ENCODE results near the gene BNIP3.

The BNIP3 gene

GRCh38 chr10:131975003-131975402 is 6.7 kb downstream of the BNIP3 start:
- no peak overlapping the region for H3K4me3 ChIP-seq (ENCODE audit: low read depth in 1 of 2, low read length in 2 of 2)
- H3K36me3 ChIP-seq (ENCODE audit: insufficient read depth, low read length) = peaks cover 7% of the 10 kb centered on the region
- no peaks in the 10 kb centered on the region for H3K27me3 ChIP-seq (ENCODE audit: control insufficient read depth in 1 of 2, insufficient read depth in 2 of 2, low read length in 2 of 2)
- no peak overlapping the region for H3K9ac ChIP-seq (ENCODE audit: low read length)
- H3K9me3 ChIP-seq (ENCODE audit: low read length) = no peaks in the 10 kb centered on the region
- peaks cover 18% of the 10 kb centered on the region for H3K4me1 ChIP-seq (ENCODE audit: insufficient read depth, low read length)
- no peak overlapping the region for H3K27ac ChIP-seq (ENCODE audit: low read depth, low read length)

- H3K27ac ChIP-seq (ENCODE audit: low read depth, low read length) = no peak overlapping the region
- peaks cover 10% of the 10 kb centered on the region for H3K4me1 ChIP-seq (ENCODE audit: insufficient read depth, low read length)
- peaks cover 10% of the 10 kb centered on the region for H3K36me3 ChIP-seq (ENCODE audit: insufficient read depth, low read length)
- H3K9ac ChIP-seq (ENCODE audit: low read length) = no peak overlapping the region
- H3K27me3 ChIP-seq (ENCODE audit: control insufficient read depth in 1 of 2, insufficient read depth in 2 of 2, low read length in 2 of 2) = no peaks in the 10 kb centered on the region
- H3K9me3 ChIP-seq (ENCODE audit: low read length) = no peaks in the 10 kb centered on the region
- H3K4me3 ChIP-seq (ENCODE audit: low read depth in 1 of 2, low read length in 2 of 2) = no peak overlapping the region
Measured at GRCh38 chr10:131974034-131974817, 7.5 kb downstream of the BNIP3 start.

- Histone ChIP-seq H3K4me3 (ENCODE audit: low read depth in 1 of 2, low read length in 2 of 2) (no peak overlapping the region), H3K4me1 (ENCODE audit: insufficient read depth, low read length) (peaks cover 1% of the 10 kb centered on the region), H3K9me3 (ENCODE audit: low read length) (no peaks in the 10 kb centered on the region), H3K36me3 (ENCODE audit: insufficient read depth, low read length) (peaks cover 10% of the 10 kb centered on the region), H3K27me3 (ENCODE audit: control insufficient read depth in 1 of 2, insufficient read depth in 2 of 2, low read length in 2 of 2) (no peaks in the 10 kb centered on the region), H3K27ac (ENCODE audit: low read depth, low read length) (no peak overlapping the region), H3K9ac (ENCODE audit: low read length) (no peak overlapping the region)
Measured at GRCh38 chr10:131973160-131973951, 8.4 kb downstream of the BNIP3 start.

- Histone ChIP-seq H3K4me3 (ENCODE audit: low read depth in 1 of 2, low read length in 2 of 2) (no peak overlapping the region), H3K36me3 (ENCODE audit: insufficient read depth, low read length) (peaks cover 10% of the 10 kb centered on the region), H3K9ac (ENCODE audit: low read length) (no peak overlapping the region), H3K9me3 (ENCODE audit: low read length) (no peaks in the 10 kb centered on the region), H3K4me1 (ENCODE audit: insufficient read depth, low read length) (no peaks in the 10 kb centered on the region), H3K27me3 (ENCODE audit: control insufficient read depth in 1 of 2, insufficient read depth in 2 of 2, low read length in 2 of 2) (no peaks in the 10 kb centered on the region), H3K27ac (ENCODE audit: low read depth, low read length) (no peak overlapping the region)
Measured at GRCh38 chr10:131972474-131973071, 9.2 kb downstream of the BNIP3 start.

GRCh38 chr10:131971591-131971990 is 10.1 kb downstream of the BNIP3 start:
- H3K4me1 ChIP-seq (ENCODE audit: insufficient read depth, low read length) = no peaks in the 10 kb centered on the region
- no peak overlapping the region for H3K9ac ChIP-seq (ENCODE audit: low read length)
- peaks cover 10% of the 10 kb centered on the region for H3K36me3 ChIP-seq (ENCODE audit: insufficient read depth, low read length)
- no peaks in the 10 kb centered on the region for H3K9me3 ChIP-seq (ENCODE audit: low read length)
- H3K4me3 ChIP-seq (ENCODE audit: low read depth in 1 of 2, low read length in 2 of 2) = no peak overlapping the region
- H3K27ac ChIP-seq (ENCODE audit: low read depth, low read length) = no peak overlapping the region
- no peaks in the 10 kb centered on the region for H3K27me3 ChIP-seq (ENCODE audit: control insufficient read depth in 1 of 2, insufficient read depth in 2 of 2, low read length in 2 of 2)

- H3K9ac ChIP-seq (ENCODE audit: low read length) = no peak overlapping the region
- H3K9me3 ChIP-seq (ENCODE audit: low read length) = no peaks in the 10 kb centered on the region
- H3K4me3 ChIP-seq (ENCODE audit: low read depth in 1 of 2, low read length in 2 of 2) = no peak overlapping the region
- no peak overlapping the region for H3K27ac ChIP-seq (ENCODE audit: low read depth, low read length)
- no peaks in the 10 kb centered on the region for H3K27me3 ChIP-seq (ENCODE audit: control insufficient read depth in 1 of 2, insufficient read depth in 2 of 2, low read length in 2 of 2)
- H3K36me3 ChIP-seq (ENCODE audit: insufficient read depth, low read length) = peaks cover 14% of the 10 kb centered on the region
- no peaks in the 10 kb centered on the region for H3K4me1 ChIP-seq (ENCODE audit: insufficient read depth, low read length)
Measured at GRCh38 chr10:131970946-131971345, 10.8 kb downstream of the BNIP3 start.

- Histone ChIP-seq H3K27me3 (ENCODE audit: control insufficient read depth in 1 of 2, insufficient read depth in 2 of 2, low read length in 2 of 2) (no peaks in the 10 kb centered on the region), H3K9ac (ENCODE audit: low read length) (no peak overlapping the region), H3K36me3 (ENCODE audit: insufficient read depth, low read length) (peaks cover 14% of the 10 kb centered on the region), H3K27ac (ENCODE audit: low read depth, low read length) (no peak overlapping the region), H3K4me1 (ENCODE audit: insufficient read depth, low read length) (no peaks in the 10 kb centered on the region), H3K4me3 (ENCODE audit: low read depth in 1 of 2, low read length in 2 of 2) (no peak overlapping the region), H3K9me3 (ENCODE audit: low read length) (no peaks in the 10 kb centered on the region)
Measured at GRCh38 chr10:131968949-131969348, 12.8 kb downstream of the BNIP3 start.

- H3K9me3 ChIP-seq (ENCODE audit: low read length) = no peaks in the 10 kb centered on the region
- H3K27me3 ChIP-seq (ENCODE audit: control insufficient read depth in 1 of 2, insufficient read depth in 2 of 2, low read length in 2 of 2) = no peaks in the 10 kb centered on the region
- H3K9ac ChIP-seq (ENCODE audit: low read length) = no peak overlapping the region
- no peak overlapping the region for H3K27ac ChIP-seq (ENCODE audit: low read depth, low read length)
- no peaks in the 10 kb centered on the region for H3K4me1 ChIP-seq (ENCODE audit: insufficient read depth, low read length)
- H3K36me3 ChIP-seq (ENCODE audit: insufficient read depth, low read length) = peaks cover 12% of the 10 kb centered on the region
- no peak overlapping the region for H3K4me3 ChIP-seq (ENCODE audit: low read depth in 1 of 2, low read length in 2 of 2)
Measured at GRCh38 chr10:131964298-131964697, 17.4 kb downstream of the BNIP3 start.

GRCh38 chr10:131963811-131964210 is 17.9 kb downstream of the BNIP3 start:
- Histone ChIP-seq H3K4me1 (ENCODE audit: insufficient read depth, low read length) (no peaks in the 10 kb centered on the region), H3K27ac (ENCODE audit: low read depth, low read length) (no peak overlapping the region), H3K36me3 (ENCODE audit: insufficient read depth, low read length) (peaks cover 12% of the 10 kb centered on the region), H3K9ac (ENCODE audit: low read length) (no peak overlapping the region), H3K4me3 (ENCODE audit: low read depth in 1 of 2, low read length in 2 of 2) (no peak overlapping the region), H3K9me3 (ENCODE audit: low read length) (no peaks in the 10 kb centered on the region), H3K27me3 (ENCODE audit: control insufficient read depth in 1 of 2, insufficient read depth in 2 of 2, low read length in 2 of 2) (no peaks in the 10 kb centered on the region)

GRCh38 chr10:131963350-131963749 is 18.4 kb downstream of the BNIP3 start:
- H3K27ac ChIP-seq (ENCODE audit: low read depth, low read length) = no peak overlapping the region
- H3K9ac ChIP-seq (ENCODE audit: low read length) = no peak overlapping the region
- H3K36me3 ChIP-seq (ENCODE audit: insufficient read depth, low read length) = peaks cover 12% of the 10 kb centered on the region
- H3K4me1 ChIP-seq (ENCODE audit: insufficient read depth, low read length) = no peaks in the 10 kb centered on the region
- H3K9me3 ChIP-seq (ENCODE audit: low read length) = no peaks in the 10 kb centered on the region
- H3K27me3 ChIP-seq (ENCODE audit: control insufficient read depth in 1 of 2, insufficient read depth in 2 of 2, low read length in 2 of 2) = no peaks in the 10 kb centered on the region
- no peak overlapping the region for H3K4me3 ChIP-seq (ENCODE audit: low read depth in 1 of 2, low read length in 2 of 2)

- H3K27ac ChIP-seq (ENCODE audit: low read depth, low read length) = no peak overlapping the region
- H3K36me3 ChIP-seq (ENCODE audit: insufficient read depth, low read length) = peaks cover 20% of the 10 kb centered on the region
- H3K4me3 ChIP-seq (ENCODE audit: low read depth in 1 of 2, low read length in 2 of 2) = no peak overlapping the region
- H3K27me3 ChIP-seq (ENCODE audit: control insufficient read depth in 1 of 2, insufficient read depth in 2 of 2, low read length in 2 of 2) = no peaks in the 10 kb centered on the region
- H3K4me1 ChIP-seq (ENCODE audit: insufficient read depth, low read length) = no peaks in the 10 kb centered on the region
- no peaks in the 10 kb centered on the region for H3K9me3 ChIP-seq (ENCODE audit: low read length)
- no peak overlapping the region for H3K9ac ChIP-seq (ENCODE audit: low read length)
Measured at GRCh38 chr10:131961777-131962662, 19.7 kb downstream of the BNIP3 start.
